Right lobe of liver (tissue), 6 donors: Measurements from ENCODE around the gene MNX1. TPM values are rescaled to one million over a fixed set of nuclear protein-coding genes. Genes with fewer than 3 reads are reported as not detected.

Experiments
- ATAC-seq, 4 donors: fragments of 200-7000 bp; cut with Tn5 transposase; one replicate each; pipeline ENCODE4 v1.9.1; 2020; ENCODE audit warnings: mild to moderate bottlenecking in 4 of 4, moderate library complexity in 4 of 4
- DNase-seq, 3 donors: peaks; one replicate each; pipeline ENCODE4 v3.0.0-alpha.2; 2020
- H3K27ac ChIP-seq, 3 donors: fragments of 200-600 bp; one replicate each; pipeline ENCODE4 v1.8.0; 2022
- H3K27me3 ChIP-seq, 2 donors: fragments of 200-600 bp; one replicate each; pipeline ENCODE4 v1.8.0; 2022
- H3K36me3 ChIP-seq, 4 donors: fragments of 200-600 bp; sonication (generic) in 1 of 4; one replicate each; pipeline versions ENCODE4 v1.5.1 to v1.8.0; 2017 to 2022; ENCODE audit warnings: control low read depth in 1 of 4
- H3K4me1 ChIP-seq, 4 donors: fragments of 200-600 bp; sonication (generic) in 1 of 4; one replicate each; pipeline versions ENCODE4 v1.5.1 to v1.8.0; 2017 to 2022; ENCODE audit warnings: control low read depth in 1 of 4
- H3K4me3 ChIP-seq, 3 donors: fragments of 200-600 bp; one replicate each; pipeline ENCODE4 v1.8.0; 2022
- H3K9me3 ChIP-seq, 4 donors: fragments of 200-600 bp; sonication (generic) in 1 of 4; one replicate each; pipeline versions ENCODE4 v1.5.1 to v1.8.0; 2017 to 2022; ENCODE audit warnings: control low read depth in 1 of 4
- POLR2A ChIP-seq: fragments of 450-650 bp; IDR thresholded peaks from one replicate; pipeline ENCODE4 v1.6.1; 2017; ENCODE audit warnings: antibody characterized with exemption, mild to moderate bottlenecking
- WGBS: methylation state at CpG from one replicate; pipeline ENCODE4 v1.1.6; 2018; ENCODE audit warnings: low coverage, low lambda C conversion rate; ENCODE audit not compliant: insufficient coverage; ENCODE audit errors: missing lambda C conversion rate; 5-methylcytosine and 5-hydroxymethylcytosine counted together
- intact Hi-C, 2 donors: fragments of 100-400 bp; cut with DNase I; formaldehyde crosslinking; loops; one replicate each; pipeline versions ENCODE4 v1.11.2 to v1.14.1; 2022
- total RNA-seq, 6 experiments: library from RNA; depleted of rRNA in 2 of 6; stranded (reverse); fragments of >200 nt in 2 of 6; fragmentation: NEBNext Ultra II Directional in 3 of 6; extraction: Animal tissue kit (Norgen Biotek cat#: 25700) in 3 of 6; gene quantifications; one replicate each; pipeline versions ENCODE4 v1.1.0 to v1.2.4, GENCODE V29; 2016 to 2023
- TF ChIP-seq, protein P1 (sequence below), 4 donors: fragments of 200-600 bp in 3 of 4; fragments of 450-650 bp in 1 of 4; IDR thresholded peaks; one replicate each; pipeline versions ENCODE4 v1.5.1 to v1.8.0; 2016 to 2022; ENCODE audit warnings: antibody characterized with exemption in 4 of 4, mild to moderate bottlenecking in 2 of 4
- donor health status: DM: no; HTN: yes; CAD: no.
- donor health status: DM: no; HTN: no; CAD: no.
- donor health status: DM: no; HTN: no; CAD: no.
- donor health status: DM: no; HTN: yes; CAD: no.
- donor health status: DM: no; HTN: yes; CAD: no.

The MNX1 gene
- total RNA-seq, 6 experiments from 2014 or later: not detected

- Histone ChIP-seq H3K9me3 (no peaks in the 10 kb centered on the region), H3K27ac (no peak overlapping the region), H3K36me3 (no peaks in the 10 kb centered on the region), H3K27me3 (peaks cover 3 to 40% of the 10 kb centered on the region in 2 donors), H3K4me1 (peaks cover 0 to 12% (median 0%) of the 10 kb centered on the region in 4 donors), H3K4me3 (no peak overlapping the region)
- 11% methylated on average over 10 of the region's 10 CpGs for WGBS
- intact Hi-C loops: no loop called here
- ATAC-seq (no peak), DNase-seq (no peak)
- TF ChIP-seq POLR2A: no peak
- TF ChIP-seq, protein P1, sequence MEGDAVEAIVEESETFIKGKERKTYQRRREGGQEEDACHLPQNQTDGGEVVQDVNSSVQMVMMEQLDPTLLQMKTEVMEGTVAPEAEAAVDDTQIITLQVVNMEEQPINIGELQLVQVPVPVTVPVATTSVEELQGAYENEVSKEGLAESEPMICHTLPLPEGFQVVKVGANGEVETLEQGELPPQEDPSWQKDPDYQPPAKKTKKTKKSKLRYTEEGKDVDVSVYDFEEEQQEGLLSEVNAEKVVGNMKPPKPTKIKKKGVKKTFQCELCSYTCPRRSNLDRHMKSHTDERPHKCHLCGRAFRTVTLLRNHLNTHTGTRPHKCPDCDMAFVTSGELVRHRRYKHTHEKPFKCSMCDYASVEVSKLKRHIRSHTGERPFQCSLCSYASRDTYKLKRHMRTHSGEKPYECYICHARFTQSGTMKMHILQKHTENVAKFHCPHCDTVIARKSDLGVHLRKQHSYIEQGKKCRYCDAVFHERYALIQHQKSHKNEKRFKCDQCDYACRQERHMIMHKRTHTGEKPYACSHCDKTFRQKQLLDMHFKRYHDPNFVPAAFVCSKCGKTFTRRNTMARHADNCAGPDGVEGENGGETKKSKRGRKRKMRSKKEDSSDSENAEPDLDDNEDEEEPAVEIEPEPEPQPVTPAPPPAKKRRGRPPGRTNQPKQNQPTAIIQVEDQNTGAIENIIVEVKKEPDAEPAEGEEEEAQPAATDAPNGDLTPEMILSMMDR (IDR thresholded peaks at IDR 0.05): no peak
Measured at GRCh38 chr7:157012113-157012547, 1.7 kb upstream of the MNX1 start.

- no peaks in the 10 kb centered on the region for H3K36me3 ChIP-seq
- H3K27ac ChIP-seq: no peak overlapping the region
- H3K27me3 ChIP-seq: peaks cover 3 to 45% of the 10 kb centered on the region in 2 donors
- peaks cover 0 to 12% (median 0%) of the 10 kb centered on the region in 4 donors for H3K4me1 ChIP-seq
- ATAC-seq (no peak), DNase-seq (no peak)
- intact Hi-C loops: no loop called here
- H3K9me3 ChIP-seq: no peaks in the 10 kb centered on the region
- TF ChIP-seq, protein P1 (IDR thresholded peaks at IDR 0.05): no peak
- TF ChIP-seq POLR2A: no peak
- 2% methylated on average over 16 of the region's 37 CpGs for WGBS
- H3K4me3 ChIP-seq: no peak overlapping the region
Measured at GRCh38 chr7:157011333-157012112, 1.1 kb upstream of the MNX1 start.

GRCh38 chr7:157009778-157010587 is 480 bp downstream of the MNX1 start:
- H3K4me3 ChIP-seq: peak overlapping the region in 2 of 3 donors; percentile 9 to 49
- H3K4me1 ChIP-seq: peaks cover 0 to 12% (median 0%) of the 10 kb centered on the region in 4 donors
- TF ChIP-seq POLR2A: no peak
- TF ChIP-seq, protein P1 (IDR thresholded peaks at IDR 0.05): no peak
- no peaks in the 10 kb centered on the region for H3K9me3 ChIP-seq
- intact Hi-C loops: no loop called here
- H3K36me3 ChIP-seq: no peaks in the 10 kb centered on the region
- 0% methylated on average over 9 of the region's 130 CpGs for WGBS
- H3K27ac ChIP-seq: no peak overlapping the region
- H3K27me3 ChIP-seq: peaks cover 0 to 49% of the 10 kb centered on the region in 2 donors
- ATAC-seq (peak in 1 of 4 donors; percentile 10), DNase-seq (no peak)

- Histone ChIP-seq H3K4me3 (no peak overlapping the region), H3K9me3 (no peaks in the 10 kb centered on the region), H3K4me1 (peaks cover 0 to 12% (median 0%) of the 10 kb centered on the region in 4 donors), H3K27ac (no peak overlapping the region), H3K27me3 (peaks cover 0 to 54% of the 10 kb centered on the region in 2 donors), H3K36me3 (no peaks in the 10 kb centered on the region)
- ATAC-seq (no peak), DNase-seq (peak in 1 of 3 donors; percentile 31)
- 2% methylated on average over 30 of the region's 49 CpGs for WGBS
- intact Hi-C loops: no loop called here
- TF ChIP-seq POLR2A: no peak
- TF ChIP-seq, protein P1 (IDR thresholded peaks at IDR 0.05): no peak
Measured at GRCh38 chr7:157009170-157009777, 1.2 kb downstream of the MNX1 start.
